Astrocyte (in vitro differentiated cells and primary cell): ENCODE data around the gene CDC73.

Source experiments
- EZH2 ChIP-seq: IDR thresholded peaks from 2 replicates; pipeline ENCODE4 v1.6.1; 2012; ENCODE audit warnings: mild to moderate bottlenecking, low read length, inconsistent platforms; ENCODE audit not compliant: insufficient read depth
- TF ChIP-seq, protein P1 (sequence below): IDR thresholded peaks from 2 replicates; pipeline ENCODE4 v1.5.1; 2011; ENCODE audit warnings: low read depth, mild to moderate bottlenecking, inconsistent platforms, low read length, moderate library complexity; ENCODE audit not compliant: insufficient read depth

GRCh38 chr1:193256019-193256418 is 134.2 kb downstream of the CDC73 start:
- no peak for TF ChIP-seq EZH2
- TF ChIP-seq, protein P1, sequence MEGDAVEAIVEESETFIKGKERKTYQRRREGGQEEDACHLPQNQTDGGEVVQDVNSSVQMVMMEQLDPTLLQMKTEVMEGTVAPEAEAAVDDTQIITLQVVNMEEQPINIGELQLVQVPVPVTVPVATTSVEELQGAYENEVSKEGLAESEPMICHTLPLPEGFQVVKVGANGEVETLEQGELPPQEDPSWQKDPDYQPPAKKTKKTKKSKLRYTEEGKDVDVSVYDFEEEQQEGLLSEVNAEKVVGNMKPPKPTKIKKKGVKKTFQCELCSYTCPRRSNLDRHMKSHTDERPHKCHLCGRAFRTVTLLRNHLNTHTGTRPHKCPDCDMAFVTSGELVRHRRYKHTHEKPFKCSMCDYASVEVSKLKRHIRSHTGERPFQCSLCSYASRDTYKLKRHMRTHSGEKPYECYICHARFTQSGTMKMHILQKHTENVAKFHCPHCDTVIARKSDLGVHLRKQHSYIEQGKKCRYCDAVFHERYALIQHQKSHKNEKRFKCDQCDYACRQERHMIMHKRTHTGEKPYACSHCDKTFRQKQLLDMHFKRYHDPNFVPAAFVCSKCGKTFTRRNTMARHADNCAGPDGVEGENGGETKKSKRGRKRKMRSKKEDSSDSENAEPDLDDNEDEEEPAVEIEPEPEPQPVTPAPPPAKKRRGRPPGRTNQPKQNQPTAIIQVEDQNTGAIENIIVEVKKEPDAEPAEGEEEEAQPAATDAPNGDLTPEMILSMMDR: no peak
